ENCODE data around the gene PLA2R1.

DNA sequence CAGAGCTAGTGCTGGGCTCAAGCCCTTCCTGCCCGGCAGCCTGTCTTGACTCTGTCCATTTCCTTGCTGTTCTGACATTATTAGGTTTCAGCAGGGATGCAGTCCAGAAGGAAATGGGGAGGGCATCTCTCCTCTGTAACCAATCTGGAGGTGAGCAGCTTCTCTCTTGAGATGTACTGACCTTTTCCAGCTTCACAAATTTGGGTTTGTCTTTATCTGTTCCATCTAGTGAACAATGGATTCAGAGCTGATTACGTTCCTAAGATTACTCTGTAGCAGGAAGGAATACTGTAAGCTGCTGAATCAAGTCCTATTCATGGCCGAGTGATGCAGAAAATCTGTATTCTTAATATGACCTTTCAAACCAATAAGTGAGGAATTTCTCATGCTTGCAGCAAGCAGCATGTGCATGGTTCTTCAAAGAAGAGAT, 11.0 kb downstream of the PLA2R1 start:
- TF ChIP-seq ZNF629 (tag by site-specific recombination; IDR thresholded peaks at IDR 0.05) (no peak), CTCF (tag by site-specific recombination; IDR thresholded peaks at IDR 0.05) (no peak), SP2 (tag by site-specific recombination; IDR thresholded peaks at IDR 0.05) (no peak), ZNF416 (tag by site-specific recombination; IDR thresholded peaks at IDR 0.05) (no peak)
- TF ChIP-seq, protein P1, sequence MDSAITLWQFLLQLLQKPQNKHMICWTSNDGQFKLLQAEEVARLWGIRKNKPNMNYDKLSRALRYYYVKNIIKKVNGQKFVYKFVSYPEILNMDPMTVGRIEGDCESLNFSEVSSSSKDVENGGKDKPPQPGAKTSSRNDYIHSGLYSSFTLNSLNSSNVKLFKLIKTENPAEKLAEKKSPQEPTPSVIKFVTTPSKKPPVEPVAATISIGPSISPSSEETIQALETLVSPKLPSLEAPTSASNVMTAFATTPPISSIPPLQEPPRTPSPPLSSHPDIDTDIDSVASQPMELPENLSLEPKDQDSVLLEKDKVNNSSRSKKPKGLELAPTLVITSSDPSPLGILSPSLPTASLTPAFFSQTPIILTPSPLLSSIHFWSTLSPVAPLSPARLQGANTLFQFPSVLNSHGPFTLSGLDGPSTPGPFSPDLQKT (IDR thresholded peaks at IDR 0.05; ENCODE audit: borderline replicate concordance, low read depth, low read length): no peak
- TF ChIP-seq, protein P2, sequence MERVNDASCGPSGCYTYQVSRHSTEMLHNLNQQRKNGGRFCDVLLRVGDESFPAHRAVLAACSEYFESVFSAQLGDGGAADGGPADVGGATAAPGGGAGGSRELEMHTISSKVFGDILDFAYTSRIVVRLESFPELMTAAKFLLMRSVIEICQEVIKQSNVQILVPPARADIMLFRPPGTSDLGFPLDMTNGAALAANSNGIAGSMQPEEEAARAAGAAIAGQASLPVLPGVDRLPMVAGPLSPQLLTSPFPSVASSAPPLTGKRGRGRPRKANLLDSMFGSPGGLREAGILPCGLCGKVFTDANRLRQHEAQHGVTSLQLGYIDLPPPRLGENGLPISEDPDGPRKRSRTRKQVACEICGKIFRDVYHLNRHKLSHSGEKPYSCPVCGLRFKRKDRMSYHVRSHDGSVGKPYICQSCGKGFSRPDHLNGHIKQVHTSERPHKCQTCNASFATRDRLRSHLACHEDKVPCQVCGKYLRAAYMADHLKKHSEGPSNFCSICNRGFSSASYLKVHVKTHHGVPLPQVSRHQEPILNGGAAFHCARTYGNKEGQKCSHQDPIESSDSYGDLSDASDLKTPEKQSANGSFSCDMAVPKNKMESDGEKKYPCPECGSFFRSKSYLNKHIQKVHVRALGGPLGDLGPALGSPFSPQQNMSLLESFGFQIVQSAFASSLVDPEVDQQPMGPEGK (tag by site-specific recombination; IDR thresholded peaks at IDR 0.05): no peak
